ENCODE data around the gene ABCD4.

- TF ChIP-seq EZH2 (IDR thresholded peaks at IDR 0.05; ENCODE audit: insufficient read depth, poor library complexity, severe bottlenecking) (no peak), EZH2phosphoT487 (IDR thresholded peaks at IDR 0.05; ENCODE audit: insufficient read depth, low read depth) (no peak)
Observed at GRCh38 chr14:74249433-74250375, 53.0 kb downstream of the ABCD4 start.

Measured in GM23248 (cell line).